Measurements from ENCODE around the gene PRAMEF9.
"Not testable (repeated sequence)": the region's sequence is repeated elsewhere in the genome, so short reads cannot be mapped to it uniquely, and the experiment has no call there.

Gene PRAMEF9

GRCh38 chr1:13171548-13171947 is at the start of gene PRAMEF9:
PRAMEF9 (plus strand) TSS chr1:13171848; CDS start chr1:13175281, 3,433 bp downstream.
- in situ Hi-C loops (cut with HindIII; ENCODE audit: low pct_unique_long_range_greater_than_20kb, low sequenced_read_pairs) = not testable (repeated sequence)

DNA sequence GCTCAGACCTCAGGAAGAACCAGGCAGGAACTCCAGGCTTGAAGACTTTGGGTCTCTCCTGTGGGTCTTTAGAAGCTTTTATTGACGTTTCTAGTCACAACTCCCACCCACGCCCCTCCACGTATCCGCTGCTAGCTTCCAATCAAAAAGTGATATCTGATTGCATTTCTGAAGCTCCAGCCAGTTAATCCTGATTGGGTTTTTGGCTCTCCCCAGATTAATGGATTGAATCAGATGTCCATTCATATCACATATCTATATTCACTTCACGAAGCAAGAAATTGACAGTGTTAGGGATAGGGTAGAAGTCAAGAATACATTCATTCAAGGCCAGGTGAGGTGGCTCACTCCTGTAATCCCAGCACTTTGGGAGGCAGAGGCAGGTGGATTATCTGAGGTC is 15.7 kb upstream of the PRAMEF9 start, which contains the start of gene PRAMEF26:
Gene PRAMEF26, minus strand, starts transcription at position 101 of the 400 bp plus-strand sequence. CDS start 2,914 bp downstream, outside the sequence.
- DNase-seq (ENCODE audit: low read depth in 1 of 2, low spot score in 1 of 2); in situ Hi-C loops (cut with HindIII; ENCODE audit: low pct_unique_long_range_greater_than_20kb, low sequenced_read_pairs): not testable (repeated sequence)

More at GRCh38 chr1:13171548-13171947, at the start of gene PRAMEF9:
- DNase-seq (ENCODE audit: low read depth in 1 of 2, low spot score in 1 of 2) = not testable (repeated sequence)

- DNase-seq (ENCODE audit: low read depth in 1 of 2, low spot score in 1 of 2); in situ Hi-C loops (cut with HindIII; ENCODE audit: low pct_unique_long_range_greater_than_20kb, low sequenced_read_pairs): not testable (repeated sequence)
Measured at GRCh38 chr1:13165531-13165930, 6.1 kb upstream of the PRAMEF9 start, which contains the start of gene HNRNPCL4. HNRNPCL4 (minus strand) TSS chr1:13165631; CDS start chr1:13165467, 164 bp downstream.

DNA sequence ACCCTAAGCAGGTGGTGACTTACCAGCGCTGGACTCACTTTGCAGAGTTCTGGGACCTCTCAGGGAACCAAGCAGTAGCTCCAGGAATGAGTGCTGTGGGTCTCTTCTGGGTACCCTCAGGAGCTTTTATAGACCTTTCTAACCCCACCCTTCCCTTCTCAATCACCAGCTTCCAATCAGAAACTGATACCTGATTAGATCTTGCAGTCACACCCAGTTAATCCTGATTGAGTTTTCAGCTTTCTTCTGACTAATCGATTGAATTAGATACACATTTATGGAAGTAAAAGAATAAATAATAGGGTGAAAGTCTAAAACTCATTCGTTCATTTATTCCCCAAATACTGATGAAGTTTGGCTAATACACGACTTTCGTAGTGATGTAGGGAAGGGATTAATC is 29.7 kb downstream of the PRAMEF9 start, which contains the start of gene PRAMEF13:
Gene PRAMEF13, minus strand, starts transcription at position 101 of the 400 bp plus-strand sequence. CDS start 1,820 bp downstream, outside the sequence.
- DNase-seq (ENCODE audit: low read depth in 1 of 2, low spot score in 1 of 2); in situ Hi-C loops (cut with HindIII; ENCODE audit: low pct_unique_long_range_greater_than_20kb, low sequenced_read_pairs): not testable (repeated sequence)

GRCh38 chr1:13208712-13209111 is 37.1 kb downstream of the PRAMEF9 start:
- in situ Hi-C loops (cut with HindIII; ENCODE audit: low pct_unique_long_range_greater_than_20kb, low sequenced_read_pairs); DNase-seq (ENCODE audit: low read depth in 1 of 2, low spot score in 1 of 2): not testable (repeated sequence)

DNA sequence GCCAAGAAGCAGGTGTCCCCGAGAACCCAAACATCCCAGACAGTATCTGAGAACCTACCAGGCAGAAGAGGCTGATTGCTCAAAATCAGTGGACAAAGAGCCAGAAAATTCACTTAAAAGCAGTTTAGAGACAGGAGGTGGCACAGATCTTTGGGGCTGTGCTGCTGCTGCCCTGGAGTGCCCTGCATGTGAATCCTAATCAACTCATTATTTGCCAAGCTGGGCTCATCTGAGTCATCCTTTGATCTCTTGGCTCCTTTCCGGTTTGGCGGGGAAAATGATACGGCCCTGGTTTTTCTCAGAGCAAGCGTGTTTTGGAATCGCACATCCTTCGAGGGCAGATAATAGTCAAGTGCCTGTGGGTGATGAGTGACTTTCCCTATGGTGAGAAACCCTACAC is 45.0 kb downstream of the PRAMEF9 start:
- in situ Hi-C loops (cut with HindIII; ENCODE audit: low pct_unique_long_range_greater_than_20kb, low sequenced_read_pairs); DNase-seq (ENCODE audit: low read depth in 1 of 2, low spot score in 1 of 2): not testable (repeated sequence)

DNA sequence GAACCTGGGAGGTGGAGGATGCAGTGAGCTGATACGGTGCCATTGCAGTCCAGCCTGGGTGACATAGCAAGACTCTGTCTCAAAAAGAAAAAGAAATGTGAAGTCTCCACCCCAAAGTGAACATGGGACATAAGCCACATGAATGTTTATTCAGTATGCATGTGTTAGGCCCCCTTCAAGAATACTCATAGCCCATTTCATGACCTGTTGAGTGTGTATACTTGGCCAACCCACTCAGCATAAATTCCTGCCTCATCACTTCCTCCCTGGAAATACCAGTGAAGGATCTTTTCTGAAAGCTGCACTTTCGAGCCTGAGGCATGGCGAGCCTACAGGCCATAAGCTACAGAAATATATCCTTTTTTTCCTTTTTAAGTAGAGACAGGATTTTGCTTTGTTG is 47.6 kb downstream of the PRAMEF9 start:
- in situ Hi-C loops (cut with HindIII; ENCODE audit: low pct_unique_long_range_greater_than_20kb, low sequenced_read_pairs); DNase-seq (ENCODE audit: low read depth in 1 of 2, low spot score in 1 of 2): not testable (repeated sequence)

DNA sequence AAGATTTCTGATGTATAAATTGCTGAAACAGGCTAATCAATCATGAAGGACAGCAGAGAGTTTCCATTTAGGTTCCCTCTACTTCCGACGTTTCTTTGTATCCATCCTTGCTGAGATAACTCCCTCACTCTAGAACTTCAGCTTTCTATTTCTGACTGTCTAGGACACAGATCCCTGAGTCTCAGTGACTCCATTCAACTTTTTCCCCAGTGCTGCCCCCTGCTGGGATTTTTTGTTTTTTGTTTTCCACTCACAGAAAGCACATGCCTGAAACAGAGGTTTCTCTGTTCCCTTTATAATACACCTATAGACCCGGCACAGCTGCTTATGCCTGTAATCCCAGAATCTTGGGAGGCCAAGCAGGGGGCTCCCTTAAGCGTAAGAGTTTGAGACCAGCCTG is 51.1 kb downstream of the PRAMEF9 start:
- in situ Hi-C loops (cut with HindIII; ENCODE audit: low pct_unique_long_range_greater_than_20kb, low sequenced_read_pairs); DNase-seq (ENCODE audit: low read depth in 1 of 2, low spot score in 1 of 2): not testable (repeated sequence)

DNA sequence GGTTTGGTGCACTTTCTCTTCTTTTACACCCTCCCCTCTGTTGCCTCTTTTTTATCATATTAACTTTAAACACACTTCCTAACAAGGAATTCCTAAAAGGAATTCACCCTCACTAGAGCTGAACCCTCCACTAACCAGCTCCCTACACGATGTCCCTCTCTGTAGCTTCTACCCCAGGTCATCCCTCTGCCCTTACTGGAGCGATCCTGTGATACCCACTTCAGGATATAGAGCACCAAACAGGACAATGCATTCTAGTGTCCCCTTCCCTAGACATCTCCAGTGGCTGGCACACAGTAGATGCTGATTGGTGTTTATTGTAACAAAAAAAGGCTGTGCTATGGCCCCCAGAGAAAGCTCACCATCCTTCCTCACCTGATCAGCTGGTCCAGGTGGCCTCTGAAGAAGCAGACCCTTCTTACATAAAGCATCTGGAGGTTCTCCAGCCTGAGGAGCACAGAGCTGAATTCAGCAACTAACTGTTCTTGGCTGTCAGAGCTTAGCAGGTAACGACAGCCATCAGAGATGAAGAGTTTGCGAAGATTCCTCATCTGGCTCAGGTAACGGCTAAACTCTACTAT is 52.9 kb downstream of the PRAMEF9 start:
- no peak for DNase-seq (ENCODE audit: low read depth in 1 of 2, low spot score in 1 of 2)
- TF ChIP-seq JUND (IDR thresholded peaks at IDR 0.05; ENCODE audit: low read depth) = no peak
- in situ Hi-C loops (cut with HindIII; ENCODE audit: low pct_unique_long_range_greater_than_20kb, low sequenced_read_pairs) = no loop called here

- in situ Hi-C loops (cut with HindIII; ENCODE audit: low pct_unique_long_range_greater_than_20kb, low sequenced_read_pairs); DNase-seq (ENCODE audit: low read depth in 1 of 2, low spot score in 1 of 2): not testable (repeated sequence)
Measured at GRCh38 chr1:13225675-13226204, 54.1 kb downstream of the PRAMEF9 start, which contains the start of gene PRAMEF18. PRAMEF18 (minus strand) TSS chr1:13226154; CDS start chr1:13226106, 48 bp downstream.

GRCh38 chr1:13227271-13228055 is 55.8 kb downstream of the PRAMEF9 start:
- DNase-seq (ENCODE audit: low read depth in 1 of 2, low spot score in 1 of 2); in situ Hi-C loops (cut with HindIII; ENCODE audit: low pct_unique_long_range_greater_than_20kb, low sequenced_read_pairs): not testable (repeated sequence)

DNA sequence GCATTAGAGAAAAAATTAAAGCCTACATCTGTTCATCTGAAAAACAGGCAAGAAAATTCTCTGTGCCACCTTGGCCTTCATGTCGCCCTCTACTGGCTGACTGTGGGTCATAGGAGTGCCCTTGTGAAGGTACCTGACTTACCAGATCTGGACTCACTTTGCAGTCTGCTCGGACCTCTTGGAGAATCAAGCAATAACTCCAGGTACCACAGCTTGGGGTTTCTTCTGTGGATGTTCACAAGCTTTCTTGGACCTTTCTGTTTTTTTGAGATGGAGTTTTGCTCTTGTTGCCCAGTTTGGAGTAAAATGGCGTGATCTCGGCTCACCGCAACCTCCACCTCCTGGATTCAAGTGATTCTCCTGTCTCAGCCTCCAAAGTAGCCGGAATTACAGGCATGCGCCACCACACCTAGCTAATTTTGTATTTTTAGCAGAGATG is 56.7 kb downstream of the PRAMEF9 start:
- in situ Hi-C loops (cut with HindIII; ENCODE audit: low pct_unique_long_range_greater_than_20kb, low sequenced_read_pairs) = no loop called here
- TF ChIP-seq JUND (IDR thresholded peaks at IDR 0.05; ENCODE audit: low read depth) = no peak
- DNase-seq (ENCODE audit: low read depth in 1 of 2, low spot score in 1 of 2) = peak in 1 of 2 experiments; percentile 41

Data from T47D (cell line).